ENCODE data around the gene GFAP.

GFAP gene

GRCh38 chr17:44918006-44918405 lies 2.7 kb upstream of the GFAP start:
- peaks cover 10% of the 10 kb centered on the region for H3K4me1 ChIP-seq (ENCODE audit: insufficient read depth, insufficient read length)
- no peaks in the 10 kb centered on the region for H3K36me3 ChIP-seq (ENCODE audit: insufficient read depth, insufficient read length, low read length)
- no peak overlapping the region for H3K4me3 ChIP-seq (ENCODE audit: insufficient read length, low read depth)
- DNase-seq (ENCODE audit: low read depth, low spot score) = no peak
- TF ChIP-seq ZNF274 (IDR thresholded peaks at IDR 0.05; ENCODE audit: low read depth, low read length) (no peak), SUZ12 (IDR thresholded peaks at IDR 0.05; ENCODE audit: extremely low read depth, insufficient read depth, insufficient read length) (no peak), YY1 (IDR thresholded peaks at IDR 0.05; ENCODE audit: insufficient read depth, insufficient read length) (no peak)
- H3K9ac ChIP-seq (ENCODE audit: insufficient read length, low read depth) = no peak overlapping the region
- peaks cover 6% of the 10 kb centered on the region for H3K27me3 ChIP-seq (ENCODE audit: insufficient read depth, insufficient read length)
- H3K9me3 ChIP-seq (ENCODE audit: insufficient read depth, low read length) = no peaks in the 10 kb centered on the region

GRCh38 chr17:44917456-44917855 lies 2.2 kb upstream of the GFAP start:
- H3K4me1 ChIP-seq (ENCODE audit: insufficient read depth, insufficient read length) = peaks cover 10% of the 10 kb centered on the region
- no peaks in the 10 kb centered on the region for H3K9me3 ChIP-seq (ENCODE audit: insufficient read depth, low read length)
- H3K9ac ChIP-seq (ENCODE audit: insufficient read length, low read depth) = no peak overlapping the region
- H3K36me3 ChIP-seq (ENCODE audit: insufficient read depth, insufficient read length, low read length) = no peaks in the 10 kb centered on the region
- peaks cover 12% of the 10 kb centered on the region for H3K27me3 ChIP-seq (ENCODE audit: insufficient read depth, insufficient read length)
- TF ChIP-seq SUZ12 (IDR thresholded peaks at IDR 0.05; ENCODE audit: extremely low read depth, insufficient read depth, insufficient read length) (no peak), YY1 (IDR thresholded peaks at IDR 0.05; ENCODE audit: insufficient read depth, insufficient read length) (no peak), ZNF274 (IDR thresholded peaks at IDR 0.05; ENCODE audit: low read depth, low read length) (no peak)
- H3K4me3 ChIP-seq (ENCODE audit: insufficient read length, low read depth) = no peak overlapping the region
- DNase-seq (ENCODE audit: low read depth, low spot score) = no peak

- no peak overlapping the region for H3K9ac ChIP-seq (ENCODE audit: insufficient read length, low read depth)
- H3K27me3 ChIP-seq (ENCODE audit: insufficient read depth, insufficient read length) = peaks cover 17% of the 10 kb centered on the region
- H3K4me1 ChIP-seq (ENCODE audit: insufficient read depth, insufficient read length) = peaks cover 7% of the 10 kb centered on the region
- no peaks in the 10 kb centered on the region for H3K9me3 ChIP-seq (ENCODE audit: insufficient read depth, low read length)
- H3K4me3 ChIP-seq (ENCODE audit: insufficient read length, low read depth) = no peak overlapping the region
- DNase-seq (ENCODE audit: low read depth, low spot score) = no peak
- TF ChIP-seq ZNF274 (IDR thresholded peaks at IDR 0.05; ENCODE audit: low read depth, low read length) (no peak), YY1 (IDR thresholded peaks at IDR 0.05; ENCODE audit: insufficient read depth, insufficient read length) (no peak), SUZ12 (IDR thresholded peaks at IDR 0.05; ENCODE audit: extremely low read depth, insufficient read depth, insufficient read length) (no peak)
- H3K36me3 ChIP-seq (ENCODE audit: insufficient read depth, insufficient read length, low read length) = no peaks in the 10 kb centered on the region
Measured at GRCh38 chr17:44916781-44917241, 1.5 kb upstream of the GFAP start.

GRCh38 chr17:44915862-44916780 lies 821 bp upstream of the GFAP start:
- no peak for DNase-seq (ENCODE audit: low read depth, low spot score)
- Histone ChIP-seq H3K4me1 (ENCODE audit: insufficient read depth, insufficient read length) (peaks cover 11% of the 10 kb centered on the region), H3K9ac (ENCODE audit: insufficient read length, low read depth) (no peak overlapping the region), H3K36me3 (ENCODE audit: insufficient read depth, insufficient read length, low read length) (no peaks in the 10 kb centered on the region), H3K27me3 (ENCODE audit: insufficient read depth, insufficient read length) (peaks cover 22% of the 10 kb centered on the region), H3K9me3 (ENCODE audit: insufficient read depth, low read length) (no peaks in the 10 kb centered on the region), H3K4me3 (ENCODE audit: insufficient read length, low read depth) (no peak overlapping the region)
- no peak for TF ChIP-seq YY1 (IDR thresholded peaks at IDR 0.05; ENCODE audit: insufficient read depth, insufficient read length)
- TF ChIP-seq ZNF274 (IDR thresholded peaks at IDR 0.05; ENCODE audit: low read depth, low read length) = no peak
- TF ChIP-seq SUZ12 (IDR thresholded peaks at IDR 0.05; ENCODE audit: extremely low read depth, insufficient read depth, insufficient read length) = no peak

- TF ChIP-seq ZNF274 (IDR thresholded peaks at IDR 0.05; ENCODE audit: low read depth, low read length) (no peak), SUZ12 (IDR thresholded peaks at IDR 0.05; ENCODE audit: extremely low read depth, insufficient read depth, insufficient read length) (no peak), YY1 (IDR thresholded peaks at IDR 0.05; ENCODE audit: insufficient read depth, insufficient read length) (no peak)
- DNase-seq (ENCODE audit: low read depth, low spot score) = no peak
- H3K27me3 ChIP-seq (ENCODE audit: insufficient read depth, insufficient read length) = peaks cover 22% of the 10 kb centered on the region
- no peak overlapping the region for H3K9ac ChIP-seq (ENCODE audit: insufficient read length, low read depth)
- H3K36me3 ChIP-seq (ENCODE audit: insufficient read depth, insufficient read length, low read length) = no peaks in the 10 kb centered on the region
- H3K9me3 ChIP-seq (ENCODE audit: insufficient read depth, low read length) = no peaks in the 10 kb centered on the region
- no peak overlapping the region for H3K4me3 ChIP-seq (ENCODE audit: insufficient read length, low read depth)
- peaks cover 11% of the 10 kb centered on the region for H3K4me1 ChIP-seq (ENCODE audit: insufficient read depth, insufficient read length)
Measured at GRCh38 chr17:44914698-44915271, 515 bp downstream of the GFAP start.

GRCh38 chr17:44914148-44914547 lies 1.2 kb downstream of the GFAP start:
- DNase-seq (ENCODE audit: low read depth, low spot score) = no peak
- H3K9ac ChIP-seq (ENCODE audit: insufficient read length, low read depth) = no peak overlapping the region
- peaks cover 15% of the 10 kb centered on the region for H3K4me1 ChIP-seq (ENCODE audit: insufficient read depth, insufficient read length)
- H3K36me3 ChIP-seq (ENCODE audit: insufficient read depth, insufficient read length, low read length) = no peaks in the 10 kb centered on the region
- no peaks in the 10 kb centered on the region for H3K9me3 ChIP-seq (ENCODE audit: insufficient read depth, low read length)
- peaks cover 22% of the 10 kb centered on the region for H3K27me3 ChIP-seq (ENCODE audit: insufficient read depth, insufficient read length)
- TF ChIP-seq SUZ12 (IDR thresholded peaks at IDR 0.05; ENCODE audit: extremely low read depth, insufficient read depth, insufficient read length) (no peak), ZNF274 (IDR thresholded peaks at IDR 0.05; ENCODE audit: low read depth, low read length) (no peak), YY1 (IDR thresholded peaks at IDR 0.05; ENCODE audit: insufficient read depth, insufficient read length) (no peak)
- no peak overlapping the region for H3K4me3 ChIP-seq (ENCODE audit: insufficient read length, low read depth)

GRCh38 chr17:44913676-44914075 lies 1.6 kb downstream of the GFAP start:
- TF ChIP-seq YY1 (IDR thresholded peaks at IDR 0.05; ENCODE audit: insufficient read depth, insufficient read length) = no peak
- no peak for TF ChIP-seq ZNF274 (IDR thresholded peaks at IDR 0.05; ENCODE audit: low read depth, low read length)
- no peak for TF ChIP-seq SUZ12 (IDR thresholded peaks at IDR 0.05; ENCODE audit: extremely low read depth, insufficient read depth, insufficient read length)
- Histone ChIP-seq H3K36me3 (ENCODE audit: insufficient read depth, insufficient read length, low read length) (no peaks in the 10 kb centered on the region), H3K9me3 (ENCODE audit: insufficient read depth, low read length) (no peaks in the 10 kb centered on the region), H3K4me1 (ENCODE audit: insufficient read depth, insufficient read length) (peaks cover 16% of the 10 kb centered on the region), H3K9ac (ENCODE audit: insufficient read length, low read depth) (no peak overlapping the region), H3K4me3 (ENCODE audit: insufficient read length, low read depth) (no peak overlapping the region), H3K27me3 (ENCODE audit: insufficient read depth, insufficient read length) (peaks cover 22% of the 10 kb centered on the region)
- no peak for DNase-seq (ENCODE audit: low read depth, low spot score)
